Lower leg skin (tissue), 4 donors: Measurements from ENCODE around the gene ITSN1. TPM values are rescaled to one million over a fixed set of nuclear protein-coding genes. Genes with fewer than 3 reads are reported as not detected.

Experiments used
- DNase-seq, 2 donors: peaks; one replicate each; pipeline ENCODE4 v3.0.0-alpha.2; 2019; ENCODE audit warnings: low spot score in 2 of 2
- H3K4me3 ChIP-seq: fragments of 200-600 bp; sonication (generic); 2 replicates; pipeline ENCODE4 v1.5.1; 2017; ENCODE audit warnings: mild to moderate bottlenecking, low read depth; ENCODE audit not compliant: poor library complexity, severe bottlenecking
- POLR2A ChIP-seq, 2 donors: fragments of 450-650 bp; IDR thresholded peaks; one replicate each; pipeline ENCODE4 v1.6.1; 2016 to 2017; ENCODE audit warnings: antibody characterized with exemption in 2 of 2, mild to moderate bottlenecking in 1 of 2, moderate library complexity in 1 of 2
- WGBS, 2 donors: methylation state at CpG; one replicate each; pipeline ENCODE4 v1.1.5; 2018; 5-methylcytosine and 5-hydroxymethylcytosine counted together
- intact Hi-C: fragments of 100-400 bp; cut with DNase I; formaldehyde crosslinking; loops from one replicate; pipeline ENCODE4 v1.15.0; 2023; ENCODE audit warnings: low total_unique reads
- total RNA-seq, 4 donors: library from RNA; depleted of rRNA; stranded (reverse); fragments of >200 nt; gene quantifications; one replicate each; pipeline ENCODE4 v1.1.0, GENCODE V29; 2016
- TF ChIP-seq, protein P1 (sequence below), 3 donors: fragments of 450-650 bp; IDR thresholded peaks; one replicate each; pipeline ENCODE4 v1.5.1; 2016; ENCODE audit warnings: antibody characterized with exemption in 3 of 3, mild to moderate bottlenecking in 3 of 3, moderate library complexity in 2 of 3

Gene ITSN1
- total RNA-seq, 4 donors from 2014 or later: 17.4 to 39.5 (median 31.7) TPM

DNA sequence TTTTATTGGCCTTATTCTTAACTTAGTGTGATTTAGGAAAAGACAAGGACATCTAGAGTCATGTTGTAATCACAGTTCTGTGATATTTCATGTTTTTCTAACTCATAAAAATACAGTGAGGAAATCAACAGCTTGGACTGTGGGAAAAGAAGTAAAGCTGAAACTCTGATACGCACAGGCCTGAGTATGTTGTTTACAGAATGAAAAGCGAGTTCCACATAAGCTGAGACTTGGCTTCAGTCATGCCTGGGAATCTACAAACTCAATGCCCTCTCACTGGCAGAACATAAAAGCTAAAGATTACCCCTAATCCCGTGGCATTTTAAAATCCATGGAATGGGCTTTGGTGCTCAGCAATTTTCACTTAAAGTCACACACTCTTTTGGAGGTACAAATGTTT is 296.9 kb downstream of the ITSN1 start:
- WGBS, 2 donors: 72 to 80% methylated on average over 3 of the region's 3 CpGs
- no peak for DNase-seq
- intact Hi-C loops: no loop called here

DNA sequence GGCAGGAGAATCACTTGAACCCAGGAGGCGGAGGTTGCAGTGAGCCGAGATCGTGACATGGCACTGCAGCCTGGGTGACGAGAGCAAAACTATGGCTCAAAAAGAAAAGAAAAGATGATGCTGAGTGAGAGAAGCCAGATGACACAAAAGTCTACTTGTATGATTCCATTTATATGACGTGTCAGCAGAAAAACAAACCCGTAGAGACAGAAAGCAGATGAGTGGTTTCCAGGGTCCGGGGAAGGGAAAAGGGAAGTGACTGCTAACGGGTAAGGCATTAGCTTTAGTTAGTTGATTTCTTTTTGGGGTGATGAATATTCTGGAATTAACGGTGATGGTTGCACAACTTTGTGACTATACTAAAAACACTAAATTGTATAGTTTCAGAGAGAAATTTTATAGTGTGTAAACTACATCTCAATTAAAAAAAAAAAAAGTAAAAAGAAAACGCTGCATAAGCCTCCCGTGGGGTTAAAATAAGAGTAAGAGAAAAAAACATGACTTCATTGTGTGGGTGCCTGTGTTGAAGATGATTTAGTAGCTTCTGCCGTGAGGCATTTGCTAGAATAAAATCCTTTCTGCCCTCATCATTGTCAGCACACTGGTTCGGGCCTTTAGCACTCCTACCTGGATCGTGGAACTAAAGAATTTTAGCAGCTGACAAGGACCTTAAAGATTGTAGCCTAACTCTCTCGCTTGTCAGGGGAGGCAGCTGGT is 298.0 kb downstream of the ITSN1 start:
- DNase-seq: no peak
- WGBS, 2 donors: 81 to 83% methylated on average over 15 of the region's 15 CpGs
- H3K4me3 ChIP-seq: no peak overlapping the region
- TF ChIP-seq, protein P1, sequence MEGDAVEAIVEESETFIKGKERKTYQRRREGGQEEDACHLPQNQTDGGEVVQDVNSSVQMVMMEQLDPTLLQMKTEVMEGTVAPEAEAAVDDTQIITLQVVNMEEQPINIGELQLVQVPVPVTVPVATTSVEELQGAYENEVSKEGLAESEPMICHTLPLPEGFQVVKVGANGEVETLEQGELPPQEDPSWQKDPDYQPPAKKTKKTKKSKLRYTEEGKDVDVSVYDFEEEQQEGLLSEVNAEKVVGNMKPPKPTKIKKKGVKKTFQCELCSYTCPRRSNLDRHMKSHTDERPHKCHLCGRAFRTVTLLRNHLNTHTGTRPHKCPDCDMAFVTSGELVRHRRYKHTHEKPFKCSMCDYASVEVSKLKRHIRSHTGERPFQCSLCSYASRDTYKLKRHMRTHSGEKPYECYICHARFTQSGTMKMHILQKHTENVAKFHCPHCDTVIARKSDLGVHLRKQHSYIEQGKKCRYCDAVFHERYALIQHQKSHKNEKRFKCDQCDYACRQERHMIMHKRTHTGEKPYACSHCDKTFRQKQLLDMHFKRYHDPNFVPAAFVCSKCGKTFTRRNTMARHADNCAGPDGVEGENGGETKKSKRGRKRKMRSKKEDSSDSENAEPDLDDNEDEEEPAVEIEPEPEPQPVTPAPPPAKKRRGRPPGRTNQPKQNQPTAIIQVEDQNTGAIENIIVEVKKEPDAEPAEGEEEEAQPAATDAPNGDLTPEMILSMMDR (IDR thresholded peaks at IDR 0.05): no peak
- no peak for TF ChIP-seq POLR2A (IDR thresholded peaks at IDR 0.05)
- intact Hi-C loops: no loop called here

More for the DNA sequence above, 296.9 kb downstream of the ITSN1 start:
- TF ChIP-seq POLR2A (IDR thresholded peaks at IDR 0.05): no peak
- TF ChIP-seq, protein P1 (IDR thresholded peaks at IDR 0.05): no peak
- H3K4me3 ChIP-seq: no peak overlapping the region

DNA sequence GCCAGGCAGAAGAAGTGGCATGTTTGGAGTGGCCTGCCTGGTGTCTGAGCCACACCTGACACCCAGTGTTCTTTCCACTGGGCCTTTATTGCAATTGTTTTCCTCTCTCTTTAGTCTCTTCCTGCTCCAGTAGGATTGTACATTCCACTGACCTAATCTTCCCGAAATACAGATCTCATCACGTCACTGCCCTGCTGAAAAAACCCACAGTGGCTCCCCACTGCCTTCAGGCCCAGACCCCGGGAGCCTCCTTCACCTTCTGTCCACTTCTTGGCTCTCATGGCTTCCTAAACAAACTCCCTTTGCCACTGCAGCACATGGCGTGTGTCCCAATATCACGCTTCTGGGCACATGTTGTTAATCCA is 298.6 kb downstream of the ITSN1 start:
- TF ChIP-seq POLR2A (IDR thresholded peaks at IDR 0.05): no peak
- TF ChIP-seq, protein P1 (IDR thresholded peaks at IDR 0.05): no peak
- DNase-seq: no peak
- 70 to 86% methylated on average over 5 of the region's 5 CpGs for WGBS, 2 donors
- no peak overlapping the region for H3K4me3 ChIP-seq
- intact Hi-C loops: no loop called here

DNA sequence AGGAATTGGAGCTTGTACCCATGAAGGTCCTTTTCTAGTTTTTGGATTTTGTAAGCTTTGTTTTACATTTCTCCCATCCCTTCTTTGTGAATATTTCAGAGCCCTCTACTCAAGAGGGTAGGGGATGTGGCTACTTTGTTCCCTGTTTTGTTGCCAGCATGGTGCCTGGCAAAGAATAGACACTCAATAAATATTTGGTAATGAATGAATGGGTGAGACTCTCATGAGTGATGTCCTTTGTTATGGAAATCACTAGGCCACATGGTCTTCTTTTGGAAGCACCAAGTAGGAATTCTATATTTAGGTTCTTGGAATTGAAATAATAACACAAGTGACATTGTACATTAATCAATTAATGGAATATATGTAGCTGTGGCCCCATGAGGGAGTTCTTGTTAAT is 300.1 kb downstream of the ITSN1 start:
- TF ChIP-seq POLR2A (IDR thresholded peaks at IDR 0.05): no peak
- TF ChIP-seq, protein P1 (IDR thresholded peaks at IDR 0.05): no peak
- intact Hi-C loops: no loop called here
- H3K4me3 ChIP-seq: no peak overlapping the region
- DNase-seq: no peak

DNA sequence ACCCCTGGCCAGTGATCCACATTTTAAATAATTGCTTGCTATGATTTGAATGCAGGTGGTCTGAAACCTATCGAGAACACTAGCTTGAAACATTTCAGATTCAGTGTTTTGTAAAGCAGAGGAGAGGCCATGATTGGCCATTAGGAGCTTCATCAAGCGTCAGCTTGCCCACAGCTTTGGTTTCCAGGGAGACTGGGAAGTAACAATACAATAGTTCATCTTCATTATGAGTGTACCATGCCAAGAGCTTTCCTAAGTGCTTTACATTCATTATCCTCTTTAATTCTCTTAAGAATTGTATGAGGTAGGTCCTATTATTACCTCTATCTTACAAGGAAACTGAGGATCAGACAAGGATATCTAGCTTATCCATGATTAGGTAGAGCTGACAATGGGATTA is 301.0 kb downstream of the ITSN1 start:
- TF ChIP-seq, protein P1 (IDR thresholded peaks at IDR 0.05): no peak
- no peak for TF ChIP-seq POLR2A (IDR thresholded peaks at IDR 0.05)
- intact Hi-C loops: no loop called here
- 45 to 70% methylated on average over 2 of the region's 2 CpGs for WGBS, 2 donors
- no peak for DNase-seq
- H3K4me3 ChIP-seq: no peak overlapping the region
